Spleen (tissue), 7 donors: ENCODE results near the gene APOLD1.

ENCODE experiments used
- POLR2AphosphoS5 ChIP-seq, 3 donors: sonication (generic); formaldehyde crosslinking; IDR thresholded peaks; one replicate each; pipeline ENCODE4 v1.5.1; 2017; ENCODE audit warnings: antibody characterized with exemption in 3 of 3
- TF ChIP-seq, protein P1 (sequence below), 11 experiments: fragments of 200-600 bp in 7 of 11; fragments of 450-650 bp in 4 of 11; sonication (generic) in 4 of 11; IDR thresholded peaks in 8 of 11; conservative IDR thresholded peaks in 3 of 11; 1 replicate in 7 of 11; 2 replicates in 4 of 11; pipeline versions ENCODE4 v1.4.0 to v1.8.0; 2016 to 2021; ENCODE audit warnings: antibody characterized with exemption in 11 of 11, inconsistent platforms in 4 of 11, mild to moderate bottlenecking in 1 of 11
- donor health status: DM: no; HTN: no; CAD: no; lungs with moderate emphysema.
- donor health status: DM: no; HTN: no; CAD: no.
- donor health status: DM: no; HTN: no; CAD: no.

DNA sequence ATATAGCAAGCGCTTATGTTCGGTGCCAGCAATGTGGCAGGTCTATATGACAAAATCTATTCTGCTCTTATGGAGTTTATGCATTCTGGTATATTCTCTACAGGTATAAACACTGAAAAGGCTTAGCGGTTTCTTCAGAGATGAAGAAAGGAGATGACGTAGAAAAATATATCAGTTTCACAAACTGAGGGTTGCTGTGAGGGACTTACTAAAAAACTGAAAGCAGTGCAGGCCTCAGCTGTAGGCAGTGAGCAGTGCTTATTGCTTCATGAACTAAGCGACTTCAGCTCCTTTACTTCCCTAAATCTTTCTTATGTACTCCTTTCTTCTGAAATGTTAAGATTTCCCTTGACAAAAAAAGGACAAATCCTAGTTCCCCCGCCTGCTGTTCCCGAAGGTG lies 32.2 kb downstream of the APOLD1 start:
- TF ChIP-seq POLR2AphosphoS5 (IDR thresholded peaks at IDR 0.05) = no peak
- TF ChIP-seq, protein P1, sequence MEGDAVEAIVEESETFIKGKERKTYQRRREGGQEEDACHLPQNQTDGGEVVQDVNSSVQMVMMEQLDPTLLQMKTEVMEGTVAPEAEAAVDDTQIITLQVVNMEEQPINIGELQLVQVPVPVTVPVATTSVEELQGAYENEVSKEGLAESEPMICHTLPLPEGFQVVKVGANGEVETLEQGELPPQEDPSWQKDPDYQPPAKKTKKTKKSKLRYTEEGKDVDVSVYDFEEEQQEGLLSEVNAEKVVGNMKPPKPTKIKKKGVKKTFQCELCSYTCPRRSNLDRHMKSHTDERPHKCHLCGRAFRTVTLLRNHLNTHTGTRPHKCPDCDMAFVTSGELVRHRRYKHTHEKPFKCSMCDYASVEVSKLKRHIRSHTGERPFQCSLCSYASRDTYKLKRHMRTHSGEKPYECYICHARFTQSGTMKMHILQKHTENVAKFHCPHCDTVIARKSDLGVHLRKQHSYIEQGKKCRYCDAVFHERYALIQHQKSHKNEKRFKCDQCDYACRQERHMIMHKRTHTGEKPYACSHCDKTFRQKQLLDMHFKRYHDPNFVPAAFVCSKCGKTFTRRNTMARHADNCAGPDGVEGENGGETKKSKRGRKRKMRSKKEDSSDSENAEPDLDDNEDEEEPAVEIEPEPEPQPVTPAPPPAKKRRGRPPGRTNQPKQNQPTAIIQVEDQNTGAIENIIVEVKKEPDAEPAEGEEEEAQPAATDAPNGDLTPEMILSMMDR (IDR thresholded peaks at IDR 0.05 in 8 of 11, conservative IDR thresholded peaks at IDR 0.05 in 3 of 11) = no peak
